ENCODE data around the gene ALDH8A1.

Gene ALDH8A1

DNA sequence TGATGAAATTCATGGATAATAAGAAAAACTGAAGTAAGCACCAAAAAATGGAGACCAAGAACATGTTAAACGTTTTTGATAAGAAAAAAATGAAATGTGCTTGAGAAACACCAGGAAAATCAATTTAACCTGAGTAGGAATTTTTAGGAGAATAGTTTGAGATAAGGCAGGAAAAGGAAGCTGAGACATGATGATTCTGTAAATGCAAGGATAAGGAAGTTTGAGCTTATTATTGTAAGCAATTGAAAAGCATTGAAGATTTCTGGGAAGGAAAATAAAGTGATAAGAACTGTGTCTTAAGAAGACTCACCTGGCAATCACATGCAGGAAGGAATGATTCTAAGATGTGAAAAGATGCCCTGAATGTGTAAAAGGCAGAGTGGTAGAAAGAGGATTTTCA is 66.6 kb downstream of the ALDH8A1 start:
- no peaks in the 10 kb centered on the region for H3K27me3 ChIP-seq (replicated peaks)

DNA sequence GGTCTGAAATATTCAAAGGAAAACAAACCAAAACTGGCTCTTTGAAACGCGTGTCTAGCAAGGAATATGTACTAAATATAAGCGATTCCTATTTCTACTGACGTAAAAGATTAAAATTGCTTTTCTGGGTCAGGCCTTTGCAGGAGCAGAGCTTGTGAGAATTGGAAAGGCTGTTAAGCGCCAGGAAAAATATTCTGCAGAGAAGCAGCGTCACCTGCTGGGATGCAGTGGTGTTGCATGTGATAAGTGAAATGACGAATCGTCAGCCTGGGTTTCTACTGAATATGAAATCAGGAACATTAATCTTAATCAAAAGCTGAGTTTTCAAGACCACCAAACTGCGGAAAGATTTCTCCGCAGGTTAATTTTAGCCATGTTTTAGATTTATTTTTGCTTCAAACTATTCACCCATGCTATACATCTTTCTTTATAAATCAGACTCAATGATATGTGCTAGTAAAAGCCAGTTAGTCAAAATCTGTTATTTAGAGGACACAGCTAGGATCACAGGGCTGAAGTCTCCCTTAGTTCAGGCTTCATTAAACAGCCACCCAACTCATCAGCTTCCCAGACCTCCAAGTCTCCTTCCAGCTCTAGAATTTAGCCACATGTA is 67.4 kb downstream of the ALDH8A1 start:
- H3K27ac ChIP-seq: no peak overlapping the region
- H3K27me3 ChIP-seq (replicated peaks): no peaks in the 10 kb centered on the region
- H3K36me3 ChIP-seq (replicated peaks): no peaks in the 10 kb centered on the region
- TF ChIP-seq, protein P1, sequence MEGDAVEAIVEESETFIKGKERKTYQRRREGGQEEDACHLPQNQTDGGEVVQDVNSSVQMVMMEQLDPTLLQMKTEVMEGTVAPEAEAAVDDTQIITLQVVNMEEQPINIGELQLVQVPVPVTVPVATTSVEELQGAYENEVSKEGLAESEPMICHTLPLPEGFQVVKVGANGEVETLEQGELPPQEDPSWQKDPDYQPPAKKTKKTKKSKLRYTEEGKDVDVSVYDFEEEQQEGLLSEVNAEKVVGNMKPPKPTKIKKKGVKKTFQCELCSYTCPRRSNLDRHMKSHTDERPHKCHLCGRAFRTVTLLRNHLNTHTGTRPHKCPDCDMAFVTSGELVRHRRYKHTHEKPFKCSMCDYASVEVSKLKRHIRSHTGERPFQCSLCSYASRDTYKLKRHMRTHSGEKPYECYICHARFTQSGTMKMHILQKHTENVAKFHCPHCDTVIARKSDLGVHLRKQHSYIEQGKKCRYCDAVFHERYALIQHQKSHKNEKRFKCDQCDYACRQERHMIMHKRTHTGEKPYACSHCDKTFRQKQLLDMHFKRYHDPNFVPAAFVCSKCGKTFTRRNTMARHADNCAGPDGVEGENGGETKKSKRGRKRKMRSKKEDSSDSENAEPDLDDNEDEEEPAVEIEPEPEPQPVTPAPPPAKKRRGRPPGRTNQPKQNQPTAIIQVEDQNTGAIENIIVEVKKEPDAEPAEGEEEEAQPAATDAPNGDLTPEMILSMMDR (IDR thresholded peaks at IDR 0.05; ENCODE audit: low read depth, low read length, missing control alignments): peak; percentile 95
- in situ Hi-C loops (cut with HindIII; ENCODE audit: low pct_ligation_motif_present, low sequenced_read_pairs): no loop called here
- DNase-seq: peak; percentile 81
- H3K4me3 ChIP-seq (ENCODE audit: low read depth, low read length): no peak overlapping the region

More for the DNA sequence above, 66.6 kb downstream of the ALDH8A1 start:
- in situ Hi-C loops (cut with HindIII; ENCODE audit: low pct_ligation_motif_present, low sequenced_read_pairs): no loop called here
- TF ChIP-seq, protein P1 (IDR thresholded peaks at IDR 0.05; ENCODE audit: low read depth, low read length, missing control alignments): no peak
- Histone ChIP-seq H3K27ac (no peak overlapping the region), H3K36me3 (replicated peaks) (no peaks in the 10 kb centered on the region), H3K4me3 (ENCODE audit: low read depth, low read length) (no peak overlapping the region)
- no peak for DNase-seq

DNA sequence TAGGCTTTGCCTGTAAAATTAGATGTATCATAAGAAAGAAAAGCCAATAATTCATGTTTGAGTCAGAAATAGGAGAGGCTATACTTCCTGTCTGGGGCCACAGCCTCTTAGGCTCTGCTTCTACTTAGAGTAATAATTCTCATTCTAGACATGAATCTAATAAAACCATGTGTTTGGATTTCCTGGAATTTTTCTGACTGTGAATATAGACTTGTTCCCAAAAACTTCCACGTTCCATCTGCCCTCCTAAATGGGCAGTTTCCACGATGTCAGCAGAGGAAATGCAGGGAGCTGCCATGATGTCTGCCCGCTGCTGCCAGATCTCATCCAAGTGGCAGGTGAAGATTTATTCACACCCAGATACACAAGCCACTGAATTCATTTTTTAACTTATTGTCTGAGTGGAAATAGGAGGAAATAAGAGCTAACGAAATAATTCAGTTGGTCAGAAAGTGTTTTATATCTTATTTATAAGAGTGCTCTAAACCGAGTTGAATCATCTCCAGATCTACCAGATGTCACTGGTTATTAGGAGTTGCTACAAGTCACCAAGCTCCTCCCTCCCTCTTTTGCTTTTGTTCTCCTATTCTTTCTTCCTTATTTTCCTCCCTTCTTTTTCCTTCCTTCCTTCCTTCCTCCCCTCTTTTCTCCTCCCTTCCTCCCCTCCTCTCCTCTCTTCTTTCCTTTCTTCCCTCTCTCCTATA is 69.3 kb downstream of the ALDH8A1 start:
- no peak for DNase-seq
- no peak overlapping the region for H3K4me3 ChIP-seq (ENCODE audit: low read depth, low read length)
- TF ChIP-seq, protein P1 (IDR thresholded peaks at IDR 0.05; ENCODE audit: low read depth, low read length, missing control alignments): no peak
- H3K27me3 ChIP-seq (replicated peaks): no peaks in the 10 kb centered on the region
- no peak overlapping the region for H3K27ac ChIP-seq
- in situ Hi-C loops (cut with HindIII; ENCODE audit: low pct_ligation_motif_present, low sequenced_read_pairs): no loop called here
- H3K36me3 ChIP-seq (replicated peaks): no peaks in the 10 kb centered on the region

DNA sequence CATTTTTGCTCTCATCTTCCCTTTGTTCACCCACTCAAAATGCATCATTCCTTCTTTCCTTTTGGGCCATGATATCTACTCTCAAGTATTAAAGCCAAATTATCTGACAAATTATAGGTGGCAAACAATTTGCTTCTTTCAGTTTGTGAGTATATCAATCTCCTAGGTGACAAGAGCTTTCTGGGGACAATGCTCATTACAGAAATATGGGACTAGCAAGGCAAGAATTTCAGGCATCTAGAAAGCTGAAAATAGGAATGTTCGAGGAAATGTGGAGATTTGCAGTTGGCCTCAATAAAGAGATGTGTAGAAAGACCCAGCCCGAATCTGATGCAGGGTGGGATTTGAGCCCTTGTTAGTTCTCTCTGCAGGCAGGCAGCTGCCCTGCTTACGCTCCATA is 71.8 kb downstream of the ALDH8A1 start:
- in situ Hi-C loops (cut with HindIII; ENCODE audit: low pct_ligation_motif_present, low sequenced_read_pairs): no loop called here
- TF ChIP-seq, protein P1 (IDR thresholded peaks at IDR 0.05; ENCODE audit: low read depth, low read length, missing control alignments): no peak
- H3K4me3 ChIP-seq (ENCODE audit: low read depth, low read length): no peak overlapping the region

DNA sequence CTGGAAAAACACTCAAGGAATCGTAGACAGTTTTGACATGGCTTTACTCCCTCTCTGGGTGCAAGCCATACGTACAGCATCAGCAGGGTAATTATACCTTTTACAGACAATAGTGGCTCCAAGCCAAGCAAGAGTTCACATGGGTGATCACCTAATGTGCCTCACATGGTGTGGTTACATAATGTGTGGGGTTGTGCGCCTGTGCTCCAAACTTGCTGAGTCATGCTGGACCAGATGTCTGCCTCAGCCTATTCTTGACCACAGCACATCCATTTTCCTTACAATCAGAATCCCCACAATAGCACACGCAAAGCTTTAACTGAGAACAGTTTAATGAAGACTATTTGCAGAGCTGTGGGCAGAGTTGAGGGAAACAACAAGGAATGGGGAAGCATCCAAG is 74.5 kb downstream of the ALDH8A1 start:
- no peak for DNase-seq
- in situ Hi-C loops (cut with HindIII; ENCODE audit: low pct_ligation_motif_present, low sequenced_read_pairs): no loop called here
- TF ChIP-seq, protein P1 (IDR thresholded peaks at IDR 0.05; ENCODE audit: low read depth, low read length, missing control alignments): no peak
- Histone ChIP-seq H3K27me3 (replicated peaks) (no peaks in the 10 kb centered on the region), H3K36me3 (replicated peaks) (no peaks in the 10 kb centered on the region), H3K27ac (no peak overlapping the region), H3K4me3 (ENCODE audit: low read depth, low read length) (no peak overlapping the region)

More for the DNA sequence above, 71.8 kb downstream of the ALDH8A1 start:
- DNase-seq: peak; percentile 14
- no peaks in the 10 kb centered on the region for H3K27me3 ChIP-seq (replicated peaks)
- H3K36me3 ChIP-seq (replicated peaks): no peaks in the 10 kb centered on the region
- no peak overlapping the region for H3K27ac ChIP-seq
